Measurements from ENCODE around the gene OR11H6.

- TF ChIP-seq, protein P1, sequence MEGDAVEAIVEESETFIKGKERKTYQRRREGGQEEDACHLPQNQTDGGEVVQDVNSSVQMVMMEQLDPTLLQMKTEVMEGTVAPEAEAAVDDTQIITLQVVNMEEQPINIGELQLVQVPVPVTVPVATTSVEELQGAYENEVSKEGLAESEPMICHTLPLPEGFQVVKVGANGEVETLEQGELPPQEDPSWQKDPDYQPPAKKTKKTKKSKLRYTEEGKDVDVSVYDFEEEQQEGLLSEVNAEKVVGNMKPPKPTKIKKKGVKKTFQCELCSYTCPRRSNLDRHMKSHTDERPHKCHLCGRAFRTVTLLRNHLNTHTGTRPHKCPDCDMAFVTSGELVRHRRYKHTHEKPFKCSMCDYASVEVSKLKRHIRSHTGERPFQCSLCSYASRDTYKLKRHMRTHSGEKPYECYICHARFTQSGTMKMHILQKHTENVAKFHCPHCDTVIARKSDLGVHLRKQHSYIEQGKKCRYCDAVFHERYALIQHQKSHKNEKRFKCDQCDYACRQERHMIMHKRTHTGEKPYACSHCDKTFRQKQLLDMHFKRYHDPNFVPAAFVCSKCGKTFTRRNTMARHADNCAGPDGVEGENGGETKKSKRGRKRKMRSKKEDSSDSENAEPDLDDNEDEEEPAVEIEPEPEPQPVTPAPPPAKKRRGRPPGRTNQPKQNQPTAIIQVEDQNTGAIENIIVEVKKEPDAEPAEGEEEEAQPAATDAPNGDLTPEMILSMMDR (IDR thresholded peaks at IDR 0.05): no peak
- TF ChIP-seq POLR2A (IDR thresholded peaks at IDR 0.05): no peak
These were observed 32.9 kb upstream of the OR11H6 start, which contains the start of gene OR11G2 for GRCh38 chr14:20190596-20190995.
